ENCODE data around the gene GTF3C1.

Gene GTF3C1

DNA sequence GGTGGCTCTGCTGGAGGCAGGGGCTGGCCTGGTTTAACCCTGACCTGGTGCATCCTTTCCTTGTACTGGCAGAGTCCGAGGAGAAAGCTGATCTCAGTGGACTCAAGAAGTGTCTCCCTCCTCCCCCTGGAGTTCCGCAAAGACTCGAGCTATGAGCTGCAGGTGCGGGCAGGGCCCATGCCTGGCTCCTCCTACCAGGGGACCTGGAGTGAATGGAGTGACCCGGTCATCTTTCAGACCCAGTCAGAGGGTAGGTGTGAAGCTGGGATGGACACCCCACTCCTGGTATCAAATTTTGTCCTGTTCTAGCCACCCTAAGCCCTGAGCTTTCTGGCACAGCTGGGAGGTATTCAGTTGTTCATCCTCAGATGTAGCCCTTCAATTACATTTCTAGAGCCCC lies 105.2 kb downstream of the GTF3C1 start:
- TF ChIP-seq ISL1 (CRISPR knock-in tag; IDR thresholded peaks at IDR 0.05) = no peak
- TF ChIP-seq ZNF565 (CRISPR knock-in tag; conservative IDR thresholded peaks at IDR 0.05; ENCODE audit: low read depth) = no peak
- no peak for TF ChIP-seq BACH2 (CRISPR knock-in tag; IDR thresholded peaks at IDR 0.05; ENCODE audit: borderline replicate concordance)
- TF ChIP-seq ZC3H10 (CRISPR knock-in tag; IDR thresholded peaks at IDR 0.05) = no peak
- TF ChIP-seq CSDC2 (CRISPR knock-in tag; IDR thresholded peaks at IDR 0.05) = no peak
- no peak for TF ChIP-seq OSR1 (CRISPR knock-in tag; IDR thresholded peaks at IDR 0.05)
- no peak for TF ChIP-seq TSHZ2 (CRISPR knock-in tag; IDR thresholded peaks at IDR 0.05)
- no peak for TF ChIP-seq PPARA (CRISPR knock-in tag; IDR thresholded peaks at IDR 0.05; ENCODE audit: borderline replicate concordance)
- no peak for TF ChIP-seq ZFP30 (CRISPR knock-in tag; IDR thresholded peaks at IDR 0.05)
- TF ChIP-seq ARNTL (CRISPR knock-in tag; IDR thresholded peaks at IDR 0.05; ENCODE audit: borderline replicate concordance, low read depth) = no peak
- no peak for TF ChIP-seq POU6F1 (CRISPR knock-in tag; IDR thresholded peaks at IDR 0.05; ENCODE audit: borderline replicate concordance, low read depth)
- no peak for TF ChIP-seq TCF4 (CRISPR knock-in tag; IDR thresholded peaks at IDR 0.05; ENCODE audit: borderline replicate concordance)
- no peak for TF ChIP-seq ZFP3 (CRISPR knock-in tag; IDR thresholded peaks at IDR 0.05)
- TF ChIP-seq, protein P1, sequence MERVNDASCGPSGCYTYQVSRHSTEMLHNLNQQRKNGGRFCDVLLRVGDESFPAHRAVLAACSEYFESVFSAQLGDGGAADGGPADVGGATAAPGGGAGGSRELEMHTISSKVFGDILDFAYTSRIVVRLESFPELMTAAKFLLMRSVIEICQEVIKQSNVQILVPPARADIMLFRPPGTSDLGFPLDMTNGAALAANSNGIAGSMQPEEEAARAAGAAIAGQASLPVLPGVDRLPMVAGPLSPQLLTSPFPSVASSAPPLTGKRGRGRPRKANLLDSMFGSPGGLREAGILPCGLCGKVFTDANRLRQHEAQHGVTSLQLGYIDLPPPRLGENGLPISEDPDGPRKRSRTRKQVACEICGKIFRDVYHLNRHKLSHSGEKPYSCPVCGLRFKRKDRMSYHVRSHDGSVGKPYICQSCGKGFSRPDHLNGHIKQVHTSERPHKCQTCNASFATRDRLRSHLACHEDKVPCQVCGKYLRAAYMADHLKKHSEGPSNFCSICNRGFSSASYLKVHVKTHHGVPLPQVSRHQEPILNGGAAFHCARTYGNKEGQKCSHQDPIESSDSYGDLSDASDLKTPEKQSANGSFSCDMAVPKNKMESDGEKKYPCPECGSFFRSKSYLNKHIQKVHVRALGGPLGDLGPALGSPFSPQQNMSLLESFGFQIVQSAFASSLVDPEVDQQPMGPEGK (CRISPR knock-in tag; IDR thresholded peaks at IDR 0.05; ENCODE audit: borderline replicate concordance) = no peak
- no peak for ATAC-seq

DNA sequence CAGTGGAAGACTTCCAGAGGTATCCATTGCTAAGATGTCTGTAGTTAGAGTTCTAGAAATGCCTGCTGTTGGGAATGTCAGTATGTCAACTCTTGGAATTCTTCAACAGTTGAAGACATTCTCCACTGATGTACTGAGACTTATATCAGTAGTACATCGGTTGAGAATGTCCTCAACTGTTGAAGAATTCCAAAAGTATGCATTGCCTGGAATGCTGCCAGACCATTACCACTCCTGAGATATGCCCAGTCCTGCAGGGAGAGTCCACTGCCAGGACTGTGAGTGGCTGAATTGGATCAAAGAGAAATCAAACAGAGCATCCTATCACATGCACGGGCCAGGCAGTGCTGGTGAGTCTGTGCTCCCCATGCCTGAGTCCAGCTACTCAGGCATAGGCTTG lies 105.7 kb downstream of the GTF3C1 start:
- ATAC-seq = peak; percentile 78

DNA sequence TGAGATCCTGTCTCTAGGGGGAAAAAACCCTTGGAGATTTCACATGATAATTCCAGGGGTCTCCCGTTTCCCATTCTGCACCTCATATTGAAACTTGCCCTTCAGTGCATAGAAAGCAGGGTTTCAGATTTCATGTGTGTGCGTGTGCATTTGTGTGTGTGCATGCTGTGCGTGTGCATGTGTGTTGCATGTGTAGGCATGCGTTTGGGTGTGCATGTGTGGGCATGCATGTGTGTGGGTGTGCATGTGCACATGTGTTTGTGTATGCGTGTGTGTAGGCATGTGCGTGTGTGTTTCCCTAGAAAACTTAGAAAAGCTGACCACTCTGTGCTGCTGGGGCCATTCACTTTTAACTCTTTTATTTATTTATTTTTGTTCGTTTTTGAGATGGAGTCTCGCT lies 107.7 kb downstream of the GTF3C1 start:
- TF ChIP-seq ZNF565 (CRISPR knock-in tag; conservative IDR thresholded peaks at IDR 0.05; ENCODE audit: low read depth) = no peak
- TF ChIP-seq ZC3H10 (CRISPR knock-in tag; IDR thresholded peaks at IDR 0.05) = no peak
- no peak for TF ChIP-seq ARNTL (CRISPR knock-in tag; IDR thresholded peaks at IDR 0.05; ENCODE audit: borderline replicate concordance, low read depth)
- no peak for TF ChIP-seq TOX (CRISPR knock-in tag; IDR thresholded peaks at IDR 0.05; ENCODE audit: borderline replicate concordance)
- ATAC-seq = no peak

More for the DNA sequence above, 105.7 kb downstream of the GTF3C1 start:
- TF ChIP-seq PPARA (CRISPR knock-in tag; IDR thresholded peaks at IDR 0.05; ENCODE audit: borderline replicate concordance) (no peak), ISL1 (CRISPR knock-in tag; IDR thresholded peaks at IDR 0.05) (peak; percentile 32)

DNA sequence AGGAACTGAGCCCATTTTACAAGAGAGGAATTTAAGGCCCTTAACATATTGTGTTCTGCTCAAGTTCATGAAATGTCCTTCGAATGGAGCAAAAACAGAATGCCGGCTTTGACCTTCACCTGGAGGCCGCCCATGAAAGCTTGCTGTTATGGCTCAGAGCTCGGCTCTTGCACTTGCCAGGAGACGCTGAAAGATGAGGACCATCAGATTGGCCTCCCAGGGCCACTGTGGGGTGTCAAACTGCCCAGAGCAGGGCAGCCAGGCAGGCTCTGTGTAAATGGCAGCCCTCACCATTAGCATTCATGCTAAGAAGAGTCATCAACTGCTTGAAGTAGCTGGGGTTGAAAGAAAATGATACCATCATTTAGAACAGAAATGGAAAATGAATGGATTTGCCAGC lies 108.4 kb downstream of the GTF3C1 start:
- TF ChIP-seq TCF4 (CRISPR knock-in tag; IDR thresholded peaks at IDR 0.05; ENCODE audit: borderline replicate concordance) = no peak
- TF ChIP-seq, protein P2, sequence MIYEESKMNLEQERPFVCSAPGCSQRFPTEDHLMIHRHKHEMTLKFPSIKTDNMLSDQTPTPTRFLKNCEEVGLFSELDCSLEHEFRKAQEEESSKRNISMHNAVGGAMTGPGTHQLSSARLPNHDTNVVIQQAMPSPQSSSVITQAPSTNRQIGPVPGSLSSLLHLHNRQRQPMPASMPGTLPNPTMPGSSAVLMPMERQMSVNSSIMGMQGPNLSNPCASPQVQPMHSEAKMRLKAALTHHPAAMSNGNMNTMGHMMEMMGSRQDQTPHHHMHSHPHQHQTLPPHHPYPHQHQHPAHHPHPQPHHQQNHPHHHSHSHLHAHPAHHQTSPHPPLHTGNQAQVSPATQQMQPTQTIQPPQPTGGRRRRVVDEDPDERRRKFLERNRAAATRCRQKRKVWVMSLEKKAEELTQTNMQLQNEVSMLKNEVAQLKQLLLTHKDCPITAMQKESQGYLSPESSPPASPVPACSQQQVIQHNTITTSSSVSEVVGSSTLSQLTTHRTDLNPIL (CRISPR knock-in tag; IDR thresholded peaks at IDR 0.05; ENCODE audit: low read depth) = no peak
- no peak for ATAC-seq

- ATAC-seq = no peak
These were observed 110.3 kb downstream of the GTF3C1 start for GRCh38 chr16:27439271-27440018.

More at GRCh38 chr16:27439271-27440018, 110.3 kb downstream of the GTF3C1 start:
- no peak for TF ChIP-seq PPARA (CRISPR knock-in tag; IDR thresholded peaks at IDR 0.05; ENCODE audit: borderline replicate concordance)
- no peak for TF ChIP-seq GLIS3 (CRISPR knock-in tag; IDR thresholded peaks at IDR 0.05)
- no peak for TF ChIP-seq TCF4 (CRISPR knock-in tag; IDR thresholded peaks at IDR 0.05; ENCODE audit: borderline replicate concordance)
- TF ChIP-seq ARNTL (CRISPR knock-in tag; IDR thresholded peaks at IDR 0.05; ENCODE audit: borderline replicate concordance, low read depth) = no peak
- TF ChIP-seq ZFP30 (CRISPR knock-in tag; IDR thresholded peaks at IDR 0.05) = no peak
- no peak for TF ChIP-seq SNAI2 (CRISPR knock-in tag; IDR thresholded peaks at IDR 0.05)
- TF ChIP-seq ZNF8 (CRISPR knock-in tag; IDR thresholded peaks at IDR 0.05) = no peak
- no peak for TF ChIP-seq OSR1 (CRISPR knock-in tag; IDR thresholded peaks at IDR 0.05)
- TF ChIP-seq POU6F1 (CRISPR knock-in tag; IDR thresholded peaks at IDR 0.05; ENCODE audit: borderline replicate concordance, low read depth) = no peak
- no peak for TF ChIP-seq BACH2 (CRISPR knock-in tag; IDR thresholded peaks at IDR 0.05; ENCODE audit: borderline replicate concordance)
- no peak for TF ChIP-seq ZNF565 (CRISPR knock-in tag; conservative IDR thresholded peaks at IDR 0.05; ENCODE audit: low read depth)
- no peak for TF ChIP-seq CSDC2 (CRISPR knock-in tag; IDR thresholded peaks at IDR 0.05)
- no peak for TF ChIP-seq ISL1 (CRISPR knock-in tag; IDR thresholded peaks at IDR 0.05)
- TF ChIP-seq, protein P3, sequence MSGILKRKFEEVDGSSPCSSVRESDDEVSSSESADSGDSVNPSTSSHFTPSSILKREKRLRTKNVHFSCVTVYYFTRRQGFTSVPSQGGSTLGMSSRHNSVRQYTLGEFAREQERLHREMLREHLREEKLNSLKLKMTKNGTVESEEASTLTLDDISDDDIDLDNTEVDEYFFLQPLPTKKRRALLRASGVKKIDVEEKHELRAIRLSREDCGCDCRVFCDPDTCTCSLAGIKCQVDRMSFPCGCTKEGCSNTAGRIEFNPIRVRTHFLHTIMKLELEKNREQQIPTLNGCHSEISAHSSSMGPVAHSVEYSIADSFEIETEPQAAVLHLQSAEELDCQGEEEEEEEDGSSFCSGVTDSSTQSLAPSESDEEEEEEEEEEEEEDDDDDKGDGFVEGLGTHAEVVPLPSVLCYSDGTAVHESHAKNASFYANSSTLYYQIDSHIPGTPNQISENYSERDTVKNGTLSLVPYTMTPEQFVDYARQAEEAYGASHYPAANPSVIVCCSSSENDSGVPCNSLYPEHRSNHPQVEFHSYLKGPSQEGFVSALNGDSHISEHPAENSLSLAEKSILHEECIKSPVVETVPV (CRISPR knock-in tag; IDR thresholded peaks at IDR 0.05) = no peak
- no peak for TF ChIP-seq RARB (CRISPR knock-in tag; IDR thresholded peaks at IDR 0.05)
